Endothelial cell of umbilical vein (primary cell): ENCODE measurements around the gene PCDHB12. TPM values are rescaled to one million over a fixed set of nuclear protein-coding genes. Genes with fewer than 3 reads are reported as not detected.
"Not testable (repeated sequence)": the region's sequence is repeated elsewhere in the genome, so short reads cannot be mapped to it uniquely, and the experiment has no call there.

Source experiments
- BruUV-seq: library from RNA; stranded (reverse); fragments of 400-500 nt; replicated peaks from 2 replicates; lab custom pipeline; 2021; lab: Mats Ljungman, UMichigan
- CTCF ChIA-PET: fragments of 300-600, 350-600 bp; sonication (Branson Sonifier 250); formaldehyde crosslinking; loops from one replicate; lab custom pipeline; 2021; ENCODE audit warnings: antibody characterized with exemption, inconsistent platforms; lab: Charles Lee
- POLR2A ChIA-PET: fragments of 300-600, 350-600 bp; sonication (Branson Sonifier 250); formaldehyde crosslinking; loops from one replicate; lab custom pipeline; 2021; ENCODE audit warnings: antibody characterized with exemption, inconsistent platforms; lab: Charles Lee
- DNase-seq: peaks from one replicate; pipeline ENCODE4 v3.0.0-alpha.2; 2011; ENCODE audit warnings: low read depth, low spot score
- FAIRE-seq: peaks from 2 replicates; lab custom pipeline; 2011; peaks lifted over from hg19 to GRCh38; lab: Jason Lieb, UNC
- H2AFZ ChIP-seq: 2 replicates; pipeline ENCODE4 v1.6.0; 2012; ENCODE audit warnings: low read depth, low read length, control low read depth, inconsistent platforms
- H3K27ac ChIP-seq: 2 replicates; pipeline ENCODE4 v1.5.1; 2011; ENCODE audit warnings: low read depth, mild to moderate bottlenecking, control low read depth, low read length, moderate library complexity; ENCODE audit not compliant: insufficient read depth
- H3K27me3 ChIP-seq, 2 experiments: 2 replicates each; pipeline versions ENCODE4 v1.6.0 to v1.6.1; 2011; ENCODE audit warnings: low read length in 2 of 2, mixed read lengths in 1 of 2; ENCODE audit not compliant: control insufficient read depth in 2 of 2, insufficient read depth in 2 of 2
- H3K36me3 ChIP-seq, 2 experiments: 2 replicates in 1 of 2; 3 replicates in 1 of 2; pipeline ENCODE4 v1.5.1; 2011; ENCODE audit warnings: low read length in 2 of 2, mild to moderate bottlenecking in 1 of 2, moderate library complexity in 1 of 2; ENCODE audit not compliant: control insufficient read depth in 2 of 2, insufficient read depth in 2 of 2; ENCODE audit errors: extremely low read depth in 1 of 2
- H3K4me1 ChIP-seq: 3 replicates; pipeline ENCODE4 v1.5.1; 2011; ENCODE audit warnings: mild to moderate bottlenecking, low read length; ENCODE audit not compliant: control insufficient read depth, insufficient read depth; ENCODE audit errors: extremely low read depth
- H3K4me2 ChIP-seq: 2 replicates; pipeline ENCODE4 v1.6.1; 2011; ENCODE audit warnings: low read length, control low read depth, mixed read lengths; ENCODE audit not compliant: insufficient read depth
- H3K4me3 ChIP-seq, 3 experiments: fragments of 200-600 bp in 1 of 3; sonication (generic), shearing (Covaris generic) in 1 of 3; replicated peaks in 1 of 3; 2 replicates each; pipeline ENCODE4 v1.5.1; 2011 to 2016; ENCODE audit warnings: control low read depth in 3 of 3, low read length in 3 of 3, mild to moderate bottlenecking in 2 of 3, inconsistent platforms in 1 of 3, low read depth in 1 of 3, moderate library complexity in 1 of 3; ENCODE audit not compliant: insufficient read depth in 1 of 3
- H3K79me2 ChIP-seq: 2 replicates; pipeline ENCODE4 v1.6.0; 2012; ENCODE audit warnings: low read length, inconsistent platforms; ENCODE audit not compliant: control insufficient read depth, insufficient read depth
- H3K9ac ChIP-seq: replicated peaks from 2 replicates; pipeline ENCODE3; 2011; ENCODE audit warnings: low read length, control low read depth; ENCODE audit not compliant: insufficient read depth; ENCODE audit errors: extremely low read depth
- H3K9me1 ChIP-seq: replicated peaks from 3 replicates; pipeline ENCODE4 v1.6.0; 2011; ENCODE audit warnings: mild to moderate bottlenecking, low read length; ENCODE audit not compliant: control insufficient read depth, insufficient read depth; ENCODE audit errors: extremely low read depth
- H3K9me3 ChIP-seq: replicated peaks from 2 replicates; pipeline ENCODE4 v1.5.1; 2012; ENCODE audit warnings: low read length, inconsistent platforms; ENCODE audit not compliant: control insufficient read depth, insufficient read depth
- H4K20me1 ChIP-seq: replicated peaks from 2 replicates; pipeline ENCODE3; 2011; ENCODE audit warnings: mild to moderate bottlenecking, low read length; ENCODE audit not compliant: control insufficient read depth, insufficient read depth; ENCODE audit errors: extremely low read depth
- CTCF ChIP-seq, 2 donors: IDR thresholded peaks; 1 replicate in 1 of 2; 2 replicates in 1 of 2; pipeline ENCODE4 v1.5.1; 2011; ENCODE audit warnings: low read length in 2 of 2, mild to moderate bottlenecking in 2 of 2, moderate library complexity in 2 of 2, control low read depth in 1 of 2, inconsistent platforms in 1 of 2, low read depth in 1 of 2; ENCODE audit not compliant: insufficient read depth in 1 of 2; ENCODE audit errors: extremely low read depth in 1 of 2
- EZH2 ChIP-seq: IDR thresholded peaks from 2 replicates; pipeline ENCODE4 v1.6.1; 2012; ENCODE audit warnings: borderline replicate concordance, low read depth, mild to moderate bottlenecking, moderate library complexity, low read length, inconsistent platforms; ENCODE audit not compliant: severe bottlenecking
- FOS ChIP-seq: IDR thresholded peaks from 2 replicates; pipeline ENCODE4 v1.6.1; 2011; ENCODE audit warnings: mild to moderate bottlenecking, low read length, moderate library complexity, borderline replicate concordance; ENCODE audit not compliant: insufficient read depth
- GATA2 ChIP-seq: IDR thresholded peaks from 2 replicates; pipeline ENCODE4 v1.7.0; 2011; ENCODE audit warnings: low read depth, mild to moderate bottlenecking, moderate library complexity, mixed read lengths, low read length; ENCODE audit not compliant: insufficient read length, insufficient read depth
- JUN ChIP-seq: IDR thresholded peaks from 2 replicates; pipeline ENCODE4 v1.6.1; 2011; ENCODE audit warnings: borderline replicate concordance, low read depth; ENCODE audit not compliant: insufficient read length, insufficient read depth
- MYC ChIP-seq: IDR thresholded peaks from one replicate; pipeline ENCODE4 v1.6.1; 2011; ENCODE audit warnings: mild to moderate bottlenecking, low read depth, low read length
- POLR2A ChIP-seq: IDR thresholded peaks from 2 replicates; pipeline ENCODE4 v1.6.1; 2012; ENCODE audit warnings: low read depth, mild to moderate bottlenecking, control low read depth, low read length
- POLR2AphosphoS5 ChIP-seq: IDR thresholded peaks from 2 replicates; pipeline ENCODE4 v1.6.1; 2012; ENCODE audit warnings: low read depth, mild to moderate bottlenecking, control low read depth, low read length, moderate library complexity; ENCODE audit not compliant: insufficient read depth
- dilution Hi-C: fragments of 300-500 bp; cut with MboI; formaldehyde crosslinking; loops from one replicate; pipeline ENCODE4 v1.15.0; 2019; ENCODE audit warnings: low sequenced_read_pairs; ENCODE audit not compliant: extremely low pct_ligation_motif_present
- intact Hi-C: fragments of 100-400 bp; cut with micrococcal nuclease; formaldehyde crosslinking; loops from one replicate; pipeline ENCODE4 v1.10.0; 2022
- polyA plus RNA-seq, 4 experiments: library from polyadenylated mRNA; depleted of rRNA in 3 of 4; stranded (reverse) in 3 of 4; unstranded in 1 of 4; fragments of >200 nt; gene quantifications; 2 replicates each; pipeline versions ENCODE4 v1.2.1 to v1.2.3, GENCODE V29; 2011 to 2012; ENCODE audit warnings: missing spikeins in 1 of 4
- total RNA-seq: library from RNA; stranded (reverse); gene quantifications from 2 replicates; pipeline ENCODE4 v1.2.3, GENCODE V29; 2021
- TF ChIP-seq, protein P1 (sequence below): IDR thresholded peaks from 2 replicates; pipeline ENCODE4 v1.6.1; 2011; ENCODE audit not compliant: insufficient read depth, insufficient read length

The PCDHB12 gene
- total and polyA plus RNA-seq, 2 donors (not counting 3 experiments of a cell fraction or from before 2014, with no cell fraction given) = 0.20 to 0.36 TPM

GRCh38 chr5:141235922-141236321 is 27.4 kb downstream of the PCDHB12 start:
- H3K9me1 ChIP-seq, H3K4me3 ChIP-seq, H3K4me2 ChIP-seq, H3K27me3 ChIP-seq, H3K36me3 ChIP-seq, H3K79me2 ChIP-seq, CTCF ChIA-PET, FAIRE-seq, POLR2A ChIA-PET, H3K4me1 ChIP-seq, DNase-seq, H3K9ac ChIP-seq, BruUV-seq, H4K20me1 ChIP-seq, H3K27ac ChIP-seq, H3K9me3 ChIP-seq, H2AFZ ChIP-seq, dilution Hi-C loops, intact Hi-C loops: not testable (repeated sequence)

DNA sequence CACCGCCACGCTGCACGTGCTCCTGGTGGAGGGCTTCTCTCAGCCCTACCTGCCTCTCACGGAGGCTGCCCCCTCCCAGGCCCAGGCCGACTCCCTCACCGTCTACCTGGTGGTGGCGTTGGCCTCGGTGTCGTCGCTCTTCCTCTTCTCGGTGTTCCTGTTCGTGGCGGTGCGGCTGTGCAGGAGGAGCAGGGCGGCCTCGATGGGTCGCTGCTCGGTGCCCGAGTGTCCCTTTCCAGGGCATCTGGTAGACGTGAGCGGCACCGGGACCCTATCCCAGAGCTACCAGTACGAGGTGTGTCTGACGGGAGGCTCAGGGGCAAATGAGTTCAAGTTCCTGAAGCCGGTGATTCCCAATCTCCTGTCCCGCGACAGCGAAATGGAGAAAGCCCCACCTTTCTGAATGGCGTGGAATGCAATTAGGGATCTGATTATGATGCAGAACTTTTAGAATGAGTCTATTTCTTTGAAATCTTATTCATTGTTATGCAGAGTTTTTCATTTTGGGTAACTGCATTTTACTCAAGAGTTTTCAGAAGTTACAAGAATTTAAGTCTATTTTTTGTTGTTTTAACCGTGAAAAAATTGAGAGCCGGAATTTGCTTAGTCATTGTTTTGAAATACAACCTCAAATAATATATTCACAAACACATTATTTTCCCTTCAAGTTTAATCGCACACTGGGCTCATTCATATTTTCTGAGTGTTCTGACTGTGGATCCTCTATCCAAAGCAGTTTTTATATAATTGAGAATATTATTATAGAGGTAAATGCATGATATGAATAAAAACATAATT is 28.2 kb downstream of the PCDHB12 start:
- dilution Hi-C loops = no loop called here
- ChIA-PET POLR2A (no interaction called here), CTCF (no interaction called here)

More for the DNA sequence above, 28.2 kb downstream of the PCDHB12 start:
- no peaks in the 10 kb centered on the region for H4K20me1 ChIP-seq
- no peak for FAIRE-seq
- H3K9me3 ChIP-seq = no peaks in the 10 kb centered on the region
- no peaks in the 10 kb centered on the region for H3K4me1 ChIP-seq
- no peaks in the 10 kb centered on the region for H3K79me2 ChIP-seq
- H3K27ac ChIP-seq = no peak overlapping the region
- H3K9ac ChIP-seq = no peak overlapping the region
- intact Hi-C loops = no loop called here
- TF ChIP-seq MYC = no peak
- no peak for TF ChIP-seq EZH2
- no peak for TF ChIP-seq POLR2AphosphoS5
- TF ChIP-seq CTCF (IDR thresholded peaks at IDR 0.05; ENCODE audit: extremely low read depth in 1 of 2, insufficient read depth in 1 of 2, low read depth in 1 of 2, low read length in 2 of 2) = no peak
- TF ChIP-seq, protein P1, sequence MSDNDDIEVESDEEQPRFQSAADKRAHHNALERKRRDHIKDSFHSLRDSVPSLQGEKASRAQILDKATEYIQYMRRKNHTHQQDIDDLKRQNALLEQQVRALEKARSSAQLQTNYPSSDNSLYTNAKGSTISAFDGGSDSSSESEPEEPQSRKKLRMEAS = no peak
- TF ChIP-seq FOS = no peak
- no peak for TF ChIP-seq GATA2
- TF ChIP-seq POLR2A = no peak
- TF ChIP-seq JUN = no peak
- no peak overlapping the region for H3K4me2 ChIP-seq
- no peak overlapping the region for H2AFZ ChIP-seq
- BruUV-seq = no TSS peak
- H3K4me3 ChIP-seq = no peak overlapping the region
- H3K9me1 ChIP-seq = no peaks in the 10 kb centered on the region
- peaks cover 0 to 5% of the 10 kb centered on the region in 2 experiments for H3K27me3 ChIP-seq
- no peaks in the 10 kb centered on the region for H3K36me3 ChIP-seq
- no peak for DNase-seq
